ENCODE data around the gene CSNK1G1. TPM values are rescaled to one million over a fixed set of nuclear protein-coding genes. Genes with fewer than 3 reads are reported as not detected.

Gene CSNK1G1
- total and polyA plus RNA-seq, 10 donors, result 2.0 to 27.1 (median 19.3) TPM

- no peak for DNase-seq
- intact Hi-C loops (cut with DNase I; ENCODE audit: low total_unique reads), result no loop called here
- H3K9me3 ChIP-seq, result no peaks in the 10 kb centered on the region
- peaks cover 0 to 46% (median 4%) of the 10 kb centered on the region in 6 donors for H3K36me3 ChIP-seq
- no peak overlapping the region for H3K4me3 ChIP-seq
- no peak overlapping the region for H3K27ac ChIP-seq
- TF ChIP-seq CTCF (IDR thresholded peaks at IDR 0.05 in 8 of 11, conservative IDR thresholded peaks at IDR 0.05 in 3 of 11) (no peak), POLR2A (IDR thresholded peaks at IDR 0.05) (no peak), POLR2AphosphoS5 (IDR thresholded peaks at IDR 0.05) (no peak)
- peaks cover 0 to 24% (median 2%) of the 10 kb centered on the region in 6 donors for H3K4me1 ChIP-seq
- H3K27me3 ChIP-seq (replicated peaks in 1 of 7), result no peaks in the 10 kb centered on the region
Measured at GRCh38 chr15:64343222-64343621, 12.8 kb downstream of the CSNK1G1 start.

- H3K4me3 ChIP-seq, result no peak overlapping the region
- intact Hi-C loops (cut with DNase I; ENCODE audit: low total_unique reads), result no loop called here
- 82 to 89% (median 86%) methylated on average over 4 of the region's 4 CpGs for WGBS, 5 donors
- H3K27ac ChIP-seq, result no peak overlapping the region
- no peaks in the 10 kb centered on the region for H3K9me3 ChIP-seq
- H3K4me1 ChIP-seq, result peaks cover 0 to 21% (median 2%) of the 10 kb centered on the region in 6 donors
- TF ChIP-seq CTCF (IDR thresholded peaks at IDR 0.05 in 8 of 11, conservative IDR thresholded peaks at IDR 0.05 in 3 of 11), result no peak
- TF ChIP-seq POLR2A (IDR thresholded peaks at IDR 0.05), result no peak
- TF ChIP-seq POLR2AphosphoS5 (IDR thresholded peaks at IDR 0.05), result no peak
- H3K27me3 ChIP-seq (replicated peaks in 1 of 7), result no peaks in the 10 kb centered on the region
- peaks cover 0 to 34% (median 4%) of the 10 kb centered on the region in 6 donors for H3K36me3 ChIP-seq
- no peak for DNase-seq
Measured at GRCh38 chr15:64341961-64342360, 14.0 kb downstream of the CSNK1G1 start.

- Histone ChIP-seq H3K9me3 (no peaks in the 10 kb centered on the region), H3K27me3 (replicated peaks in 1 of 7) (no peaks in the 10 kb centered on the region), H3K4me1 (peaks cover 0 to 18% (median 0%) of the 10 kb centered on the region in 6 donors), H3K36me3 (peaks cover 0 to 33% (median 4%) of the 10 kb centered on the region in 6 donors), H3K4me3 (no peak overlapping the region), H3K27ac (no peak overlapping the region)
- no peak for TF ChIP-seq POLR2AphosphoS5 (IDR thresholded peaks at IDR 0.05)
- TF ChIP-seq CTCF (IDR thresholded peaks at IDR 0.05 in 8 of 11, conservative IDR thresholded peaks at IDR 0.05 in 3 of 11), result no peak
- no peak for TF ChIP-seq POLR2A (IDR thresholded peaks at IDR 0.05)
- WGBS, 5 donors, result 94 to 100% (median 97%) methylated on average over 1 of the region's 1 CpG
- no peak for DNase-seq
- intact Hi-C loops (cut with DNase I; ENCODE audit: low total_unique reads), result no loop called here
Measured at GRCh38 chr15:64340355-64340754, 15.6 kb downstream of the CSNK1G1 start.

GRCh38 chr15:64337761-64338160 is 18.2 kb downstream of the CSNK1G1 start:
- WGBS, 5 donors, result 75 to 93% (median 79%) methylated on average over 2 of the region's 2 CpGs
- TF ChIP-seq POLR2A (IDR thresholded peaks at IDR 0.05), result no peak
- TF ChIP-seq POLR2AphosphoS5 (IDR thresholded peaks at IDR 0.05), result no peak
- TF ChIP-seq CTCF (IDR thresholded peaks at IDR 0.05 in 8 of 11, conservative IDR thresholded peaks at IDR 0.05 in 3 of 11), result no peak
- Histone ChIP-seq H3K9me3 (no peaks in the 10 kb centered on the region), H3K36me3 (peaks cover 0 to 38% (median 4%) of the 10 kb centered on the region in 6 donors), H3K4me3 (no peak overlapping the region), H3K27me3 (replicated peaks in 1 of 7) (no peaks in the 10 kb centered on the region), H3K4me1 (peaks cover 0 to 16% (median 0%) of the 10 kb centered on the region in 6 donors), H3K27ac (no peak overlapping the region)
- no peak for DNase-seq
- intact Hi-C loops (cut with DNase I; ENCODE audit: low total_unique reads), result no loop called here
